Measurements from ENCODE around the gene SOX2. TPM values are rescaled to one million over a fixed set of nuclear protein-coding genes. Genes with fewer than 3 reads are reported as not detected.
"Not testable (repeated sequence)": the region's sequence is repeated elsewhere in the genome, so short reads cannot be mapped to it uniquely, and the experiment has no call there.

Gene SOX2
- polyA plus RNA-seq, 2 donors: 23.6 to 31.6 TPM

- Histone ChIP-seq H3K27ac (ENCODE audit: low read depth in 2 of 2, low read length in 1 of 2) (no peak overlapping the region), H3K4me1 (ENCODE audit: control insufficient read depth in 2 of 2, insufficient read depth in 2 of 2, low read length in 1 of 2) (no peaks in the 10 kb centered on the region), H3K4me3 (ENCODE audit: low read depth in 1 of 2, low read length in 2 of 2) (no peak overlapping the region), H3K36me3 (ENCODE audit: control insufficient read depth in 2 of 2, insufficient read depth in 2 of 2, low read length in 1 of 2) (no peaks in the 10 kb centered on the region), H3K27me3 (ENCODE audit: control insufficient read depth in 1 of 2, insufficient read depth in 2 of 2, low read length in 2 of 2) (no peaks in the 10 kb centered on the region), H3K9me3 (ENCODE audit: control insufficient read depth in 2 of 2, insufficient read depth in 1 of 2, low read depth in 1 of 2, low read length in 1 of 2) (no peaks in the 10 kb centered on the region)
- 76 to 81% methylated on average over 5 of the region's 5 CpGs for whole genome bisulfite sequencing, 2 donors
Measured at GRCh38 chr3:181752202-181752671, 40.5 kb downstream of the SOX2 start.

- no peaks in the 10 kb centered on the region for H3K27me3 ChIP-seq (ENCODE audit: control insufficient read depth in 1 of 2, insufficient read depth in 2 of 2, low read length in 2 of 2)
- no peak overlapping the region for H3K27ac ChIP-seq (ENCODE audit: low read depth in 2 of 2, low read length in 1 of 2)
- H3K9me3 ChIP-seq (ENCODE audit: control insufficient read depth in 2 of 2, insufficient read depth in 1 of 2, low read depth in 1 of 2, low read length in 1 of 2): no peaks in the 10 kb centered on the region
- H3K4me1 ChIP-seq (ENCODE audit: control insufficient read depth in 2 of 2, insufficient read depth in 2 of 2, low read length in 1 of 2): no peaks in the 10 kb centered on the region
- WGBS, 2 donors: 72 to 80% methylated on average over 3 of the region's 3 CpGs
- H3K4me3 ChIP-seq (ENCODE audit: low read depth in 1 of 2, low read length in 2 of 2): no peak overlapping the region
- no peaks in the 10 kb centered on the region for H3K36me3 ChIP-seq (ENCODE audit: control insufficient read depth in 2 of 2, insufficient read depth in 2 of 2, low read length in 1 of 2)
Measured at GRCh38 chr3:181753391-181753790, 41.7 kb downstream of the SOX2 start.

GRCh38 chr3:181755959-181756358 is 44.2 kb downstream of the SOX2 start:
- Histone ChIP-seq H3K9me3 (ENCODE audit: control insufficient read depth in 2 of 2, insufficient read depth in 1 of 2, low read depth in 1 of 2, low read length in 1 of 2) (no peaks in the 10 kb centered on the region), H3K36me3 (ENCODE audit: control insufficient read depth in 2 of 2, insufficient read depth in 2 of 2, low read length in 1 of 2) (no peaks in the 10 kb centered on the region), H3K27me3 (ENCODE audit: control insufficient read depth in 1 of 2, insufficient read depth in 2 of 2, low read length in 2 of 2) (no peaks in the 10 kb centered on the region), H3K4me3 (ENCODE audit: low read depth in 1 of 2, low read length in 2 of 2) (no peak overlapping the region), H3K27ac (ENCODE audit: low read depth in 2 of 2, low read length in 1 of 2) (no peak overlapping the region), H3K4me1 (ENCODE audit: control insufficient read depth in 2 of 2, insufficient read depth in 2 of 2, low read length in 1 of 2) (no peaks in the 10 kb centered on the region)
- 54 to 57% methylated on average over 3 of the region's 3 CpGs for WGBS, 2 donors

GRCh38 chr3:181756645-181757297 is 45.0 kb downstream of the SOX2 start:
- Histone ChIP-seq H3K4me1 (ENCODE audit: control insufficient read depth in 2 of 2, insufficient read depth in 2 of 2, low read length in 1 of 2) (no peaks in the 10 kb centered on the region), H3K9me3 (ENCODE audit: control insufficient read depth in 2 of 2, insufficient read depth in 1 of 2, low read depth in 1 of 2, low read length in 1 of 2) (no peaks in the 10 kb centered on the region), H3K27ac (ENCODE audit: low read depth in 2 of 2, low read length in 1 of 2) (no peak overlapping the region), H3K36me3 (ENCODE audit: control insufficient read depth in 2 of 2, insufficient read depth in 2 of 2, low read length in 1 of 2) (no peaks in the 10 kb centered on the region), H3K4me3 (ENCODE audit: low read depth in 1 of 2, low read length in 2 of 2) (no peak overlapping the region), H3K27me3 (ENCODE audit: control insufficient read depth in 1 of 2, insufficient read depth in 2 of 2, low read length in 2 of 2) (no peaks in the 10 kb centered on the region)
- WGBS, 2 donors: 62 to 67% methylated on average over 3 of the region's 3 CpGs

- Histone ChIP-seq H3K27ac (ENCODE audit: low read depth in 2 of 2, low read length in 1 of 2) (no peak overlapping the region), H3K9me3 (ENCODE audit: control insufficient read depth in 2 of 2, insufficient read depth in 1 of 2, low read depth in 1 of 2, low read length in 1 of 2) (no peaks in the 10 kb centered on the region), H3K4me1 (ENCODE audit: control insufficient read depth in 2 of 2, insufficient read depth in 2 of 2, low read length in 1 of 2) (no peaks in the 10 kb centered on the region), H3K27me3 (ENCODE audit: control insufficient read depth in 1 of 2, insufficient read depth in 2 of 2, low read length in 2 of 2) (no peaks in the 10 kb centered on the region), H3K4me3 (ENCODE audit: low read depth in 1 of 2, low read length in 2 of 2) (no peak overlapping the region), H3K36me3 (ENCODE audit: control insufficient read depth in 2 of 2, insufficient read depth in 2 of 2, low read length in 1 of 2) (no peaks in the 10 kb centered on the region)
- WGBS, 2 donors: 27 to 42% methylated on average over 3 of the region's 3 CpGs
Measured at GRCh38 chr3:181757694-181758306, 46.1 kb downstream of the SOX2 start.

- 90 to 92% methylated on average over 6 of the region's 6 CpGs for WGBS, 2 donors
- no peak overlapping the region for H3K4me3 ChIP-seq (ENCODE audit: low read depth in 1 of 2, low read length in 2 of 2)
- no peaks in the 10 kb centered on the region for H3K36me3 ChIP-seq (ENCODE audit: control insufficient read depth in 2 of 2, insufficient read depth in 2 of 2, low read length in 1 of 2)
- no peaks in the 10 kb centered on the region for H3K4me1 ChIP-seq (ENCODE audit: control insufficient read depth in 2 of 2, insufficient read depth in 2 of 2, low read length in 1 of 2)
- H3K27ac ChIP-seq (ENCODE audit: low read depth in 2 of 2, low read length in 1 of 2): no peak overlapping the region
- no peaks in the 10 kb centered on the region for H3K27me3 ChIP-seq (ENCODE audit: control insufficient read depth in 1 of 2, insufficient read depth in 2 of 2, low read length in 2 of 2)
- no peaks in the 10 kb centered on the region for H3K9me3 ChIP-seq (ENCODE audit: control insufficient read depth in 2 of 2, insufficient read depth in 1 of 2, low read depth in 1 of 2, low read length in 1 of 2)
Measured at GRCh38 chr3:181761906-181762305, 50.2 kb downstream of the SOX2 start.

- H3K9me3 ChIP-seq (ENCODE audit: control insufficient read depth in 2 of 2, insufficient read depth in 1 of 2, low read depth in 1 of 2, low read length in 1 of 2); H3K27me3 ChIP-seq (ENCODE audit: control insufficient read depth in 1 of 2, insufficient read depth in 2 of 2, low read length in 2 of 2); H3K4me1 ChIP-seq (ENCODE audit: control insufficient read depth in 2 of 2, insufficient read depth in 2 of 2, low read length in 1 of 2); H3K27ac ChIP-seq (ENCODE audit: low read depth in 2 of 2, low read length in 1 of 2); H3K4me3 ChIP-seq (ENCODE audit: low read depth in 1 of 2, low read length in 2 of 2); H3K36me3 ChIP-seq (ENCODE audit: control insufficient read depth in 2 of 2, insufficient read depth in 2 of 2, low read length in 1 of 2): not testable (repeated sequence)
- WGBS, 2 donors: 95 to 98% methylated on average over 5 of the region's 5 CpGs
Measured at GRCh38 chr3:181764033-181764432, 52.3 kb downstream of the SOX2 start.

Measured in esophagus (tissue), 2 donors.